Central memory CD8-positive, alpha-beta T cell (primary cell): ENCODE results near the gene DSCAM.

Experiments used
- ATAC-seq: fragments of 150-1000 bp; cut with Tn5 transposase; replicated peaks from 2 replicates; pipeline ENCODE4 v1.10.0; 2022; ENCODE audit warnings: mild to moderate bottlenecking, moderate FRiP score, moderate number of reproducible peaks; ENCODE audit not compliant: poor library complexity, severe bottlenecking; ENCODE audit errors: extremely low read depth
- DNase-seq, 2 donors: peaks; one replicate each; pipeline ENCODE4 v3.0.0; 2021; ENCODE audit warnings: low spot score in 2 of 2
- H3K27ac Mint-ChIP-seq: one replicate; pipeline ENCODE4 v1.8.0; 2022; ENCODE audit warnings: low read depth, mild to moderate bottlenecking, moderate library complexity, mixed read lengths
- H3K27me3 Mint-ChIP-seq: one replicate; pipeline ENCODE4 v1.8.0; 2022; ENCODE audit warnings: mixed read lengths
- H3K36me3 Mint-ChIP-seq: one replicate; pipeline ENCODE4 v1.8.0; 2022; ENCODE audit warnings: mild to moderate bottlenecking, moderate library complexity, mixed read lengths; ENCODE audit not compliant: insufficient read depth
- H3K4me1 Mint-ChIP-seq: one replicate; pipeline ENCODE4 v1.8.0; 2022; ENCODE audit warnings: mixed read lengths
- H3K4me3 Mint-ChIP-seq: one replicate; pipeline ENCODE4 v1.8.0; 2022; ENCODE audit warnings: mild to moderate bottlenecking, moderate library complexity, mixed read lengths
- H3K9me3 Mint-ChIP-seq: one replicate; pipeline ENCODE4 v1.8.0; 2022; ENCODE audit warnings: mixed read lengths

The DSCAM gene

DNA sequence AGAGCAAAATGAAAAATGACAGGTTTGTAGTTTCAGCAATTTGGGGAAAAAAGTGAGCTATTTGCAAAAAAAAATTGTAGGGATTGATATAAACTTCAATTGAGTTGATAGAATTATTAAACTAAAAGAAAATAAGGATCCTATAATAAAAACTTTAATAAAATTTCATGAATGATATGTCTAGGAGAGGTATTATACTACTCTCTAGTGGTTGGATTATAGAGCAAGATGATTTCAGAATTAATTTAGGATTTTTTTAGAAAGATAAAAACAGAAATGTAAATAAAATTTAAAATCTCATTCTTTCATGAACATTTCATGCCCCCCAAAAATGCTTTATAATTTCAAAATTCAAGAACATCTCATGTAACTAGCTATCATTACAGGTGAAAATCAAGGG, 430.4 kb downstream of the DSCAM start:
- H3K9me3 Mint-ChIP-seq = peaks cover 20% of the 10 kb centered on the region
- H3K27ac Mint-ChIP-seq = no peak overlapping the region
- H3K4me3 Mint-ChIP-seq = no peak overlapping the region
- ATAC-seq = no peak
- no peaks in the 10 kb centered on the region for H3K27me3 Mint-ChIP-seq
- H3K4me1 Mint-ChIP-seq = no peaks in the 10 kb centered on the region
- no peaks in the 10 kb centered on the region for H3K36me3 Mint-ChIP-seq
- DNase-seq = no peak

DNA sequence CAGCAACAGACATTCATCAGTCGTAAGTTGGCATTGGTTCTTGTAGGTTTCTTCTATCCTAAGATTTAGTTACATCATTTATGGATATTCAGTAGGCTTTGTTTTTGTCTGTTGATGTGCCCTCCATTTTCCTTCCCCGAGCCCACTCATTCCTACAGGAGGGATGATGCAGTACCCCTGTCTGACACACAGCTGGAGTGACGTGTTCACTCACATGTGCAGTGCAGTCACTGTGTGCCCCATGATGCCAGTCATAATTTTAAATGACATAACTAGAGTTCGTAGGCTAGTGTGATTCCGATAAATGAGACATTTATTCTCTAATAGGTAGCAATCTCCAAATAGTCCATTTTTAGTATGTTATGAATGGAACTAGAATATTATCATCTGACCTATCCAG, 438.4 kb downstream of the DSCAM start:
- DNase-seq (no peak), ATAC-seq (no peak)
- Mint-ChIP-seq H3K27ac (no peak overlapping the region), H3K36me3 (no peaks in the 10 kb centered on the region), H3K9me3 (peaks cover 23% of the 10 kb centered on the region), H3K4me3 (no peak overlapping the region), H3K27me3 (no peaks in the 10 kb centered on the region), H3K4me1 (no peaks in the 10 kb centered on the region)

DNA sequence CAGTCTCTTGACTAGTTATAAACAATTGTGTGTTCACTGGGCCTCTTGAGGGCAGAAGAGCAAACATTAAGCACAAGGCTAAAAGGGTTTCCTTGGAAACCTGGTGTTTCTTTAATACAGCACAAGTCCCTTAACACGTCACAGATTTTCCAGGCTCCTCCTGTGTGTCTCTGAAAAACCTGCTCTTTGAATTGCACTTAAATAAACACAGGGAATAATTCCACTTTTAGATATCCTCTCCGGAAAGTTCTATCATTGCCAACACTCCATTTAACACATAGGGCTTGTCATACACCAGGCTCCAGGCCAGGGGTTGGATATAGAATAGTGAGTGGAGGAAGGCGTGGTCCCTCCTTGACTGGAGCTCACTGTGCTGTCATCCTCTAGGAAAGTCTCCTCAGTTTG, 442.6 kb downstream of the DSCAM start:
- Mint-ChIP-seq H3K36me3 (no peaks in the 10 kb centered on the region), H3K9me3 (peaks cover 10% of the 10 kb centered on the region)

DNA sequence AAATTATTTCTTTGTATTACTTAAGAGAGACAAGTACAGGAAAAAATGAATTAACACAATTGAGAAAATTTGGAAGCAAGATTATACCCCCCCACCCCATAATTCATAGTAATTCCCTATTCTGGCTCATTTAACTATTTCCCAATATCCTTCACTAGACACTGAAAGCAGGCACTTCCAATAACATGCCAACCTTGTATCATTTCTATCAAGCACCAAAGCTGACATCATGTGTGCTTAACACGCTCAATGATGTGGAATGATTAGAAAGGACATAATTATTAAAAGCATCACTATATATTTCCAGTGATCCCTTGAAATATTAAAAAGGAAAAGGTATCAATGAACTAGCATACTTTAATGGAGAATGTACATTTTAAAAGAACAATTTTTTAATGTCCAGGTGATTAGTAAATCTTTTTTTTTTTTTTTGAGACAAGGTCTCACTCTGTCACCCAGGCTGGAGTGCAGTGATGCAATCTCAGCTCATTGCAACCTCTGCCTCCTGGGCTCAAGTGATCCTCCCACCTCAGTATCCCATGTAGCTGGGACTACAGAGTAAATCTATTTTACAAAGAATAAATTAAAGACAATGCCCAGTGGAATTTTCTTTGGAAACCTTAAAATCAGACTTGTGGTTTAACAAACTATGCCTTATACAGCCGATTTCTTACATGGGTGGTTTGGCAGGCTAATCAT, 443.9 kb downstream of the DSCAM start:
- no peak for DNase-seq
- ATAC-seq = no peak
- Mint-ChIP-seq H3K27me3 (no peaks in the 10 kb centered on the region), H3K36me3 (no peaks in the 10 kb centered on the region), H3K27ac (no peak overlapping the region), H3K4me3 (no peak overlapping the region), H3K9me3 (peaks cover 3% of the 10 kb centered on the region), H3K4me1 (no peaks in the 10 kb centered on the region)

More for the DNA sequence above, 442.6 kb downstream of the DSCAM start:
- Mint-ChIP-seq H3K4me1 (no peaks in the 10 kb centered on the region), H3K27me3 (no peaks in the 10 kb centered on the region), H3K4me3 (no peak overlapping the region), H3K27ac (no peak overlapping the region)
- DNase-seq = no peak
- no peak for ATAC-seq

DNA sequence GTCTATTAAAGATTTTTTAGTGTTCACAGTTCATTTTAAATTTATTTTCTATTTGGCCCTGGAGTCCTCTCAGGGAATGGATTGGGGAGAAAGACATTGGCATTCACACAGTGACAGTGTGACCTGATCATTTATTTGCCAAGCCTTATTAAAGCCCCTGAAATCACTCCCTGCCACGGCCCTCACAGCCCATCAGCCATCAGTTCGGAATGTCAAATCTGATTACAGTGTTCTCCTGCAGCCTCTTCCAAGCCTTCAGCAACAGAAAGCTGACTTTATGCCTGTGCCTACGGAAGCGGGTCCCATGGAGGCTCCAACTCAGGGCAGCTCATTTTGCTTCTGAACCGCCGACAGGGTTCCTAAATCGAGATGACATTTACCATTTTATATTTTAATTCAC, 451.2 kb downstream of the DSCAM start:
- no peaks in the 10 kb centered on the region for H3K36me3 Mint-ChIP-seq
- H3K9me3 Mint-ChIP-seq = peaks cover 19% of the 10 kb centered on the region
- H3K27ac Mint-ChIP-seq = no peak overlapping the region
- H3K4me1 Mint-ChIP-seq = no peaks in the 10 kb centered on the region
- H3K27me3 Mint-ChIP-seq = no peaks in the 10 kb centered on the region
- ATAC-seq = no peak
- no peak for DNase-seq
- no peak overlapping the region for H3K4me3 Mint-ChIP-seq

DNA sequence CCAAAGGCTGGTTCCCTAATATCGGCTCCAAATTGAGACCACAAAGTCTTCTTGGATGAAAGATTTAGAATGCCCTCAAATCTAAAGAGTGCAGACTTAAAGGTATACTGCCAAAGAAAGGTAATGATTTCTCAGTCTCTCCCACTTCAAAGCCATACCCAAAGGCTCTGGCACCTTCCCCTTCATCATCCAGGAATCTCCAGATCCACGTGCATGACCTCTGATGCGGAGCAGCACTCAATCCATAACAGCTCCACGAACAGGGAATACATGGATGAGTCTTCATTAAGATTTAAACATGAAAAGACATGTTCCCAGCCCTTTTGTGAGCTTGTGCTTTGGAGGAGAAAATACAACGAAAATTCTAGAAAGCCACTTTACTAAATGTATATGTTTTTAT, 453.9 kb downstream of the DSCAM start:
- ATAC-seq = no peak
- Mint-ChIP-seq H3K4me1 (no peaks in the 10 kb centered on the region), H3K4me3 (no peak overlapping the region), H3K27ac (no peak overlapping the region), H3K36me3 (no peaks in the 10 kb centered on the region), H3K9me3 (peaks cover 23% of the 10 kb centered on the region), H3K27me3 (no peaks in the 10 kb centered on the region)
- no peak for DNase-seq

DNA sequence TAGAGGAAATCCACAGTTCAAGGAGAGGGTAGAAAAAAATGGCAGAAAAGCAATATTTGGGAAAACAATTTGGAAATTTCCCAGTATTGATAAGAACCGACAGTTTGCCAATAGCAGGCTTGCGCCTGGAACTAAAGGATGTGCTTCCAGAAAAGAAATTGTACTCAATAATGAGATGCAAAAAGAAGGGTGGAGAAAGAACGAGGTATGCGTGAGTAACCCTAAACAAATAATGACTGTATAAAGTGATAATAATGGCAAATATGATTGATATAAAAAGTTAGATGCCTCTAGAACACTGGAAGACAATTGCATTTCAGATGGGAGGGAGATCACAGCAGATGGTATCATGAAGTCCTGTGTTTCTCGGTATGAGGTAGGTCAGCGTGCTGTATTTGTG, 458.9 kb downstream of the DSCAM start:
- no peaks in the 10 kb centered on the region for H3K36me3 Mint-ChIP-seq
- peaks cover 11% of the 10 kb centered on the region for H3K9me3 Mint-ChIP-seq
- ATAC-seq = no peak
- no peak overlapping the region for H3K4me3 Mint-ChIP-seq
- DNase-seq = no peak
- no peak overlapping the region for H3K27ac Mint-ChIP-seq
- H3K27me3 Mint-ChIP-seq = no peaks in the 10 kb centered on the region
- no peaks in the 10 kb centered on the region for H3K4me1 Mint-ChIP-seq

DNA sequence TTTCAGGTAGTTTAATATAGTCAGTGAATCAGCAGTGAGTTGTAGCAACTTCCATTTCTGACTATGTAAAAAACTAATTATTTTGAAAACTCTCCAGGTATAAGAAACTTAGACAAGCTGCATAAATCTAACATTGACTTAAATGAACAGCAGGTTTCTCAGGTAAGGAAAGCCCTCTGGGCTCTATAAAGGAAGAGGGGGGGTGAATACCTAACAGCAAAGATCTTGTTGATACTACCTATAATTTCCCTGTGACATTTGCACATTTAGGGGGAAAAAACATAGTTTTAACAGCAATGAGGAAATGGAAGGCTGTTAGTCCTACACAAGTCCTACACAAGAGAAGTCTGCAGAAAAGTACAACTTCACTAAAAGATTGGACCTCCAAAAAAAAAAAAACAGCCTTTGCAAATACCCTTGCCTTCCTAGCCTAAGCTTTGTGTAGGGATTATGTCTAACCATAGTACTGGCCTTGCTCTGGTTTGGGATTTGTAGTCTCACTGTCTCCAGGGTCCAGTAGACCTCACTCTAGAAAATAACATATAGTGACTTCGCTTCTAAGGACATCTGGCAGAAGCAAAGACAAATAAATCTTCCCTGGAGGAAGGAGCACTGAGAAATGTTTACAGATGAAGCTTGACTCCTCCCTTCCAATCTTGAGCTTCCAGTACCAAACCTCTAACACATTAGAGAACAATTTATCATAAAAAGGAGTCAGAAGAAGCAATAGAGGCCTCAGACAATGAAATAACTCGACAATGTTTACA, 459.8 kb downstream of the DSCAM start:
- DNase-seq = no peak
- Mint-ChIP-seq H3K27ac (no peak overlapping the region), H3K4me3 (no peak overlapping the region), H3K27me3 (no peaks in the 10 kb centered on the region), H3K36me3 (no peaks in the 10 kb centered on the region), H3K4me1 (no peaks in the 10 kb centered on the region), H3K9me3 (peaks cover 16% of the 10 kb centered on the region)
- ATAC-seq = no peak

DNA sequence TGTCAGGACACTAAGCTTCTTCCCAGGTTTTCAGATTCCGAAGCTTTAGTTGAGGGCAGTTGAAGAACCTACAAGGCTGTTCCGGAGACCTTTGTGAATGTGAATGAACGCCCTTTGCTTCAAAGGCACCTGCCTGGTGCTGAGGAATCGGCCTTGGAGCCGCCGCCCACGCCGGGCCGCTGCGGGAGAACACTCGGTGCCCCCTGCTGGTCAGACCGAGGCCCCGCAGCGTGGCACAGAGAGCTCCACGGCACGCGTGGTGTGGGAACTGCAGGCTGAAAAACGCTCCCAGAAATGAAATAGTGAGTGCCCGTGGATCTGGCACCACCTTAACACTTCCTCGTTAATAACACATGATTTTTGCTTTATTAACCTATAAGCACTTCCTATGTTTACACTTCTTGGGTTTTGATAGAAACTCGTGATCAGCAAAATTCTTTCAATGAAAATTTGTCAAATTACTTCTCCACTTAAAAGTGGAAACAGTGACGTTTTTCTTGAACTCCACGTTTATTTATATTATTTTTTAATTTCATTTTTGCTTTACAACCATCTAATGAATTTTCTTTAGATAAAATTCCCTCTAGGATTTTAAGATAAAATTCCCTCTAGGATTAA, 460.6 kb downstream of the DSCAM start:
- no peaks in the 10 kb centered on the region for H3K4me1 Mint-ChIP-seq
- H3K4me3 Mint-ChIP-seq = no peak overlapping the region
- ATAC-seq (no peak), DNase-seq (no peak)
- H3K36me3 Mint-ChIP-seq = no peaks in the 10 kb centered on the region
- H3K27me3 Mint-ChIP-seq = no peaks in the 10 kb centered on the region
- H3K27ac Mint-ChIP-seq = no peak overlapping the region
- peaks cover 16% of the 10 kb centered on the region for H3K9me3 Mint-ChIP-seq

DNA sequence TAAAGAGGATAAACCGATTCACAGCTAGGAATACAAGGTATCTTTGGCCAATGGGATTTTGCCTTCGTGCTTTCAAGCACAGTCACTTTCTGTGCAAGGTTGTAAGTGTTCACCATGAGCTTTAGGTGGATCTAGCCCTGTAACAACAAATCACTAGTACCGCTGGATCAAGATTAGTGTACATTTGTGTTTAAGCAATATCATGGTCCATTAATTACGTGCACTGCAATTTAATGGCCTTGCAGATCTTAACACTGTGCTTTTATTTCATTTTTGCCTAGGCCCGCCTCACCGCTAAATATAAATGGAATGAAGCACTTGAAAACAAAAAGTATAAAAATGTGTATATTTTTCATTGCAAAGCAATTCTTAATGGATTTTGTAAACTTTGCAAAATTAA, 461.1 kb downstream of the DSCAM start:
- H3K36me3 Mint-ChIP-seq = no peaks in the 10 kb centered on the region
- H3K27ac Mint-ChIP-seq = no peak overlapping the region
- no peaks in the 10 kb centered on the region for H3K27me3 Mint-ChIP-seq
- H3K4me3 Mint-ChIP-seq = no peak overlapping the region
- H3K4me1 Mint-ChIP-seq = no peaks in the 10 kb centered on the region
- peaks cover 16% of the 10 kb centered on the region for H3K9me3 Mint-ChIP-seq
- ATAC-seq (no peak), DNase-seq (no peak)

DNA sequence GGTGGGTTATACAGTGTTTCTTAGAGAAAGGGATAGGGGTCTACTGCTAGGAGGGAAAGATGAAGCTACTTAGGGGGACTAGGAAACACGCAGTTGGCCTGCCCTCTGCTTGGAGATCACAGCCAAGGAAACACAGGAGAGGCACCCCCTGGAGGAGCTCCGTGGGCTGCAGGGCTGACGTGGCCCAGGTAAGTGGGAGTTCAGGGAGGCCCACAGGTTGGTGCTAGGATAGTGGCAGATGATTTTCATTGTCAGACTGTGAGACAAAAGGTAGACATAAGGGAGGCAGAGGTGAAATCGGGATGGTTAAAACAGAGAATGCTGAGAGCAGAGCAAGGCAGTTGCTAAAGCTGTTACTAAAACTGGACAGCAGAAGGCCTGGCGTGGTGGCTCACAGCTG, 463.0 kb downstream of the DSCAM start:
- Mint-ChIP-seq H3K27me3 (no peaks in the 10 kb centered on the region), H3K27ac (peak overlapping the region; percentile 19), H3K4me3 (no peak overlapping the region), H3K36me3 (no peaks in the 10 kb centered on the region), H3K9me3 (peaks cover 16% of the 10 kb centered on the region), H3K4me1 (no peaks in the 10 kb centered on the region)
- DNase-seq (no peak), ATAC-seq (no peak)

DNA sequence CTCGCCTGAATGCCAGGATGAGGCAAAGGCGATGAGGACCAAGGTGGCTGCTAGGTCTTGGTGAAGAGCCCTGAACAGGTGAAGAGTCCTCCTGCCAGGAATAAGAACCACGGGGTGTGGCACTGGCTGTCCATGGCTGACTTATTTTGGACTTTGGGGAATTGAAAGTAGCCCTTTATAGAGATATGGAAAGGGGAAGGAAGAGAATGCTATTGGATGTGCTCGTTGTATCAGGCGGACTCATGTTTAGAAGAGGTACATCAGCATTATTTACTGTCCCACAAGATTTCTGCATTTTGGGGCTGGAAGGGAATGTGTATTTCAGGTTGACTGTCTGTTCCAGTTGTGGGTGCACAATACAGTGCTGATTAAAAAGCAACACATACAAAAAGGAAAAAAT, 465.8 kb downstream of the DSCAM start:
- Mint-ChIP-seq H3K36me3 (no peaks in the 10 kb centered on the region), H3K4me1 (no peaks in the 10 kb centered on the region), H3K27me3 (no peaks in the 10 kb centered on the region), H3K9me3 (peaks cover 25% of the 10 kb centered on the region), H3K27ac (no peak overlapping the region), H3K4me3 (no peak overlapping the region)
- no peak for DNase-seq
- ATAC-seq = no peak
